ENCODE measurements around the gene STK39.

Gene STK39

GRCh38 chr2:167981945-167982344 is 265.4 kb downstream of the STK39 start:
- no peak for DNase-seq

DNA sequence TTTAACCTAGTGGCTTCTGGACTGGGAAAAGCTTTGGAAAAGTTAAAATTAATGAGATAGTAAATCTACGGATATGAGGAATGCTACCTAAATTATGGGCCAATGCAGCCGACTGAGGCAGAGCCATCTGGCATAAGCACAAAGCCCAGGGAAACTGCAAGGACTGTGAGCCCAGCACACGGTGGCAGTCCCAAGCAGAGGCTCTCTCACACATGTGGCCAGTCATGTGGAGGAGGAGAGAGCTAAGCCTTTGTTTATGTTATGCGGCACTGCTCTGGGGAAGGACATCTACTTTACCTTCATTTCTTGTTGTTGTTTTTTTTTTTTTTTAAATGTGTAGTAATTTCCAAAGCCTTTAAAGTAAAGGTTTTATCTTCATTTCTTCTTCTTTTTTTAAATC is 267.0 kb downstream of the STK39 start:
- no peak for DNase-seq

DNA sequence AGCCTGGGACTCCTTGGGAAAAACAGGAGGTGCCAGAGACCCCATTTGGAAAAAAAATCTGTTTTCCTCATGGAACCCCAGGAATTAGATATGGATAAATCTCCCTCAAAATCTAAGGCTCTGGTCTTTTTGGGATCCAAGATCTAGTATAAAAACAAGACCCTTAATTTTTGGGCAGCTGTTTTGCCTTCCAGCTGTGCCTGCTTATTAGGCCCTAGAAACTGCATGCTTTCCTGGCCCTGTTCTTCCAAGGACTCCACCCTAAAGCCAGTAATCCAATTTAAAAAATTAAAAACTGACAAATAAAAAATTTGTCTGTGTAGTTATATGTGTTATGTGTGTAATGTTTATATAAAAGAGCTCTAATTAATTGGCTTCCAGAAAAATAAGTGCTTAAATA is 274.6 kb downstream of the STK39 start:
- DNase-seq, result no peak

GRCh38 chr2:167972020-167972419 is 275.4 kb downstream of the STK39 start:
- DNase-seq, result no peak

GRCh38 chr2:167966937-167967913 is 280.2 kb downstream of the STK39 start:
- no peak for DNase-seq

DNA sequence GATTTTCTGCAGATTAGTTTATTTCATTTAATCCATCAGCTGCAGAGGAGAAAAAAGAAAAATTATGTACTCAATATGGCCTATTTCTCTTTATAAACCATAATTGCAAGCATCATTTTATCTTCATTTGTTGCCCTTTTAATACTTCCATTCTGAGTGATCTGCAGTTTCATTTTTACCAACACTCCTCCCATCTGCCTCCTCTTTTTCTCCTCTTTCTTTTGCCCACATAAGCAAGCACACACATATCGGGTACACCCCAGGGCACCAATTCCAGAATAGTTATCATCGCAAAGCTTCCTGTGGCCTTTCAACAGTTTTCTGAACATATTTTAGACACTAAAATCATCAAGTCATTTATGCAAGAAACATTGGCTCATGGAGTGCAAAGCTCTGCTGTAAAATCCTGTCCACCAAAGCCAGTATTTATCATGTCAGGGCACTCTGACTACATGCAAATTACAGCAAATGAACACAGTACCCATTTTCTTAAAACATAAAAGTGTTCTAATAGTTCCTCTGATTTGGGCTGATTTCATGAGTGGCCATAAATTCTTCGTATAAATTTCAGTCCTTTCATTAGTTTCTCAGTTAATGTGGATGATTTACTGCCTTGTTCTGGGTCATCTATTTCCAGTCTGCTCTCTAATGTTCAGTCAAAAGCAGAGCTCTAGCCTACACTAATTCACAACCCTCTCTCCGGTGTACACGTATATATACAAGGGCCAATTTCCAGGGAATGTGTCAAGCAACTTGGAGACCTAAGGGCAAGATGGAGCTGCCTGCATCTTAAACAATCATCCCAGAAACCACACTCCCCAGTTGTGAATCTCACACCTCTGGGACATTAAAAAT is 281.3 kb downstream of the STK39 start:
- DNase-seq, result no peak

GRCh38 chr2:167964650-167965413 is 282.6 kb downstream of the STK39 start:
- DNase-seq, result no peak

DNA sequence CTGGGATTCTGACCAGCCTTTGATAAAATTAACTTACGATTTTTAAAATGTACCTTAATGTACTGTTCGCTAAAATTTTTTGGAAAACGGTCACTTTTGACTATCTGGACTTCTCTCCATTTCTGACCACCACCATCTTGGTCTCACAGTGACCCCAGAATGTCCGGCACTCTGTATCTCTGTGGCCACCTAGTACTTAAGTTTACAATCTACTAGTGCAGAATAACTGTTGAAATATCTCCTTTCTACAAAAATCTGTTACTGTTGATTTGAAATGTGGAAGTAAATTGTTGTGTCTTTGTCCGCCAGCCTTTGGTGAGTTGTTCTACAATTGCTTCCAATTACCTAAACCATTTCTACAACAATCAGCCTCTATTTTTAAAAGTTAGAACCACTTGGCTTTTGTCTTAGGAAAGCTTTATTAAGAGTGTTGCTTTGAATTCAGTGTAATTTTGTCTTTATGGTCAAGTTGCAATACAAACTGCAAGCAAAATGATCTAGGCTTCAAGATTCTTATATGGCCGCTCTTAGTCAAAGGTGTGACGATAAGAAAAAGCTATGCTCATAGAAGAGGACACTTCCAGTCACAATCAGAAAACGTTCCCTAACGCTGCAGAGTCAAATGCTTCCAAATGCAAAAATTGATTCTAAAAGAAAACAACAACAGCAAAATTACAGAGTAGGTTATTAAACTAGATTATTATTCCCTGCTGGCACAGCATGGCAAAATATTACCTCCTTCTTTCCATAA is 283.3 kb downstream of the STK39 start:
- no peak for DNase-seq

- no peak for DNase-seq
Observed at GRCh38 chr2:167962436-167963226, 284.8 kb downstream of the STK39 start.

DNA sequence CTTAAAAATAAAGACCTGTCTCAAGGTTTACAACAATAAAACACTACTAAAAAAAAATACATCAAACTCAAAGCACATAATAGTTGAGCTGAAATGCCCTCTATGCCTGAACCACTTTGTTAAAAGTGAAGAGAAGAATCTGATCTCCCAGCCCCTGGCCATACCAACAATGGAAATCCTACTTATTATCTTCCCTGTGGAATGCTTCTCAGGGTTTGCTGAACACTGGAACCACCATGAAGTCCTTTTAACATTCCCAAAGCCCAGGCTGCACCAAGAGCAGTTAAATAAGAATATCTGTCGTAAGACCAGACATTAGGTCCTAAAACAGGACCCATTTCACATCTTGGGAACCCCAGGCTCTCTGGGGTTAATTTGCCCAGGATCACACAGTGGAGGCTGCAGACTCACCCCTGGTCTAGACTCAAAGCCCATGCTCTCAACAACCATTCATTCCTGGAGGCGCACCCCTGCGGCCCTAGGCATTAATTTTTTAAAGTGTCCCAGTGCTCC is 285.8 kb downstream of the STK39 start:
- DNase-seq, result no peak

GRCh38 chr2:167960089-167960747 is 287.2 kb downstream of the STK39 start:
- DNase-seq, result no peak

- DNase-seq, result no peak
Observed at GRCh38 chr2:167957662-167958061, 289.7 kb downstream of the STK39 start.

- DNase-seq, result no peak
Observed at GRCh38 chr2:167955264-167955906, 292.0 kb downstream of the STK39 start.

GRCh38 chr2:167954495-167954894 is 292.9 kb downstream of the STK39 start:
- DNase-seq, result no peak

GRCh38 chr2:167953776-167954175 is 293.6 kb downstream of the STK39 start:
- no peak for DNase-seq

DNA sequence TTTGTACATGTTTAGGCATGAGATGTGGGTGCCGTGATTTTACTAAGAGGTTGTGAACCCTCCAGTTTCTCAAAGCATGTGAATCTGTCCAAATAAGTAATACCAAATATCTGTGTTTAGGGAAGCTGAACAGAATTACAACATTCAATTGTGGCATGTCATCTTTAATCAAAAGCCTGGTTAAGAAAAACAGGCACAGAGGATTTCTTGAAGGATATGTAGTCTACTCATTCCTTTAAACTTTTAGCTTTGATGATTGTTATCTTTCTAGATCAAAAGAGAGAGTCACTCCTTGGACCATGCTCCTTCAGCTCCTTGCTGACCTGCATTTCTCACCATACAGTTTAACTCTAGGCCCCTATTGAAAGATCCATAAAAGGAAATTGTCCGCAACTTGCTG is 296.8 kb downstream of the STK39 start:
- no peak for DNase-seq

GRCh38 chr2:167946441-167946841 is 301.0 kb downstream of the STK39 start:
- no peak for DNase-seq

- DNase-seq, result no peak
Observed at GRCh38 chr2:167945660-167946368, 301.6 kb downstream of the STK39 start.
